Prostate gland (tissue), 2 donors: ENCODE data around the gene PPP1R1B. TPM values are rescaled to one million over a fixed set of nuclear protein-coding genes. Genes with fewer than 3 reads are reported as not detected.

Experiments used
- DNase-seq: peaks from one replicate; pipeline ENCODE4 v3.0.0-alpha.2; 2019; ENCODE audit warnings: low spot score
- H3K27ac ChIP-seq, 2 donors: fragments of 200-600 bp; sonication (generic); 2 replicates each; pipeline ENCODE4 v1.5.1; 2017 to 2019
- H3K27me3 ChIP-seq: fragments of 200-600 bp; sonication (generic); replicated peaks from 2 replicates; pipeline ENCODE4 v1.5.1; 2019; ENCODE audit not compliant: insufficient read depth
- H3K36me3 ChIP-seq, 2 donors: fragments of 200-600 bp; sonication (generic); 1 replicate in 1 of 2; 2 replicates in 1 of 2; pipeline versions ENCODE4 v1.5.1 to v1.8.1; 2017 to 2019
- H3K4me1 ChIP-seq: fragments of 200-600 bp; sonication (generic); replicated peaks from 2 replicates; pipeline ENCODE4 v1.5.1; 2019
- H3K4me3 ChIP-seq, 2 donors: fragments of 200-600 bp; sonication (generic); 2 replicates each; pipeline ENCODE4 v1.5.1; 2017 to 2019
- H3K9me3 ChIP-seq: fragments of 200-600 bp; sonication (generic); 2 replicates; pipeline ENCODE4 v1.5.1; 2017
- POLR2A ChIP-seq: fragments of 450-650 bp; IDR thresholded peaks from one replicate; pipeline ENCODE4 v1.6.1; 2016; ENCODE audit warnings: antibody characterized with exemption, mild to moderate bottlenecking
- POLR2AphosphoS5 ChIP-seq: sonication (generic); formaldehyde crosslinking; IDR thresholded peaks from one replicate; pipeline ENCODE4 v1.6.1; 2017; ENCODE audit warnings: antibody characterized with exemption
- WGBS: methylation state at CpG from one replicate; pipeline ENCODE4 v1.1.5; 2018; 5-methylcytosine and 5-hydroxymethylcytosine counted together
- intact Hi-C: fragments of 100-400 bp; cut with DNase I; formaldehyde crosslinking; loops from one replicate; pipeline ENCODE4 v1.14.2; 2022
- total RNA-seq, 2 donors: library from RNA; depleted of rRNA; stranded (reverse); fragments of >200 nt; gene quantifications; one replicate each; pipeline ENCODE4 v1.1.0, GENCODE V29; 2016
- TF ChIP-seq, protein P1 (sequence below), 4 experiments: fragments of 200-600 bp in 2 of 4; fragments of 450-650 bp in 2 of 4; sonication (generic) in 2 of 4; IDR thresholded peaks; 1 replicate in 3 of 4; 2 replicates in 1 of 4; pipeline ENCODE4 v1.5.1; 2016 to 2019; ENCODE audit warnings: antibody characterized with exemption in 4 of 4, mild to moderate bottlenecking in 2 of 4, moderate library complexity in 2 of 4

Gene PPP1R1B
- total RNA-seq, 2 donors from 2014 or later: 69.0 to 108 TPM

DNA sequence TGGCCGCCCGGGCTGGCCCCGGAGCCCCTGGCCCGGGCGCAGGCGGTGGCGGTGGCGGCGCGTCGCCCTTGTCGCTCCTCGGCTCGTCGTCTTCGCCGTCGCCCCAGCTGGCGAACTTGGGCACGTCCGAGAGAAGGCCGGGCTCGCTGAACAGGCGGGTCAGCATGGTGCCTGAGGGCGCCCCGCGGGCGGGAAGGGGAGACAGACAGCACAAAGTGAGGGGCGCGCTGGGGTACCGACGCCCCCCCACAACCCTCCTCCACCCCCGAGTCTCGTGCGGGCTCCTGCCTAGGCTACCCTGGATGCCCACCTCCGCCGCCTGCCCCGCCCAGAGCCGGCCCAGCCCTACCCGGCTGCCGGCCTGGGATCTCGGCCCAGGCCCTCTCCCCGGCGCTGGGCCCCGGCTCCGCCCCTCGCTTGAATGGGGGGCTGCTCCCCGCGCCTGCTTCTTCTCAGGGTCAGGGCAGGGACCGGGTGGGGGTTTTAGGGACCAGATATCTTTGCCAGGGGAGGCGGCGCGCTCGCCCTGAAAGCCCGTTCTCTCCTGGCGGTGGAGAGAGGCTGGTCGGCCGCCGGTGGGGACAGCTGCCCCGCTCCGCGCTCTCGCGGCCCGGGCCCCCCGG, 20.2 kb upstream of the PPP1R1B start:
- intact Hi-C loops: no loop called here
- Histone ChIP-seq H3K27me3 (peaks cover 33% of the 10 kb centered on the region), H3K4me3 (peak overlapping the region; percentile 3 to 8), H3K36me3 (no peaks in the 10 kb centered on the region), H3K4me1 (peaks cover 17% of the 10 kb centered on the region), H3K9me3 (no peaks in the 10 kb centered on the region), H3K27ac (no peak overlapping the region)
- DNase-seq: no peak
- TF ChIP-seq POLR2A: no peak
- WGBS: under 1% methylated on average over 29 of the region's 66 CpGs

DNA sequence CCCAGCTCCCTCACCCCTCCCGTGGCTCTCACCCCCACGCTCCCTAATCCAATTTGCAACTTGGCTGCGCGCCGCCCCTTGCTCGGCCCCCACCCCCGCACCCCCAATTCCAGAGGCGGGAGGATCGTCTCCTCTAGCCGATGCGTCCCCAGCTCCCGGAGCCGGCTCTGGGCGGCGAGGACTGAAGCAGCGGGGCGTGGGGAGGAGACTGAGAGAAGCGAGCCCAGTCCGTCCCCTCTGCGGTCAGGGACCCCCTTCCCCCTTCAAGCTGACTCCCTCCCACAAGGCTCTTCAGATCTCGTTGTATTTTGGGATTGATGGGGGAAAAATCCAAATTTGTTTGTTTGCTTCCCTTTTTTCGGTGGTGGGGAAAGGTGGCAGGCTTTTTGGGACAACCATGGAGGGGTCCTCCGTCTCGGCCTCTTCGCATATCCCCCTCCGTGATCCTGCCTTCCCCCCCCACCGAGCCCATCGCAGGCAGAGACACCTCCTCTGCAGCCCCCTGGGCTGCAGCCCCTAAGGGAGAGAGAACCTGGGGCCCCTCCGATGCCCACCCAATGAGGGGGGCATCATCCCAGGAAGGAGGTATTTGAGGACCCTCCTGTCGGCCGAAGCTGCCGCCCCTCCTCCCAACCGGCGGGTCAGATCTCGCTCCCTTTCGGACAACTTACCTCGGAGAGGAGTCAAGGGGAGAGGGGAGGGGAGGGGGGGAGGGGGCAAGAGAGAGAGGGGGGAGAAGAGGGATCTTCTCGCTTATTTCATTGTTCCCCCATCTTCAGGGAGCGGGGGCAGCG, 19.5 kb upstream of the PPP1R1B start:
- TF ChIP-seq, protein P1, sequence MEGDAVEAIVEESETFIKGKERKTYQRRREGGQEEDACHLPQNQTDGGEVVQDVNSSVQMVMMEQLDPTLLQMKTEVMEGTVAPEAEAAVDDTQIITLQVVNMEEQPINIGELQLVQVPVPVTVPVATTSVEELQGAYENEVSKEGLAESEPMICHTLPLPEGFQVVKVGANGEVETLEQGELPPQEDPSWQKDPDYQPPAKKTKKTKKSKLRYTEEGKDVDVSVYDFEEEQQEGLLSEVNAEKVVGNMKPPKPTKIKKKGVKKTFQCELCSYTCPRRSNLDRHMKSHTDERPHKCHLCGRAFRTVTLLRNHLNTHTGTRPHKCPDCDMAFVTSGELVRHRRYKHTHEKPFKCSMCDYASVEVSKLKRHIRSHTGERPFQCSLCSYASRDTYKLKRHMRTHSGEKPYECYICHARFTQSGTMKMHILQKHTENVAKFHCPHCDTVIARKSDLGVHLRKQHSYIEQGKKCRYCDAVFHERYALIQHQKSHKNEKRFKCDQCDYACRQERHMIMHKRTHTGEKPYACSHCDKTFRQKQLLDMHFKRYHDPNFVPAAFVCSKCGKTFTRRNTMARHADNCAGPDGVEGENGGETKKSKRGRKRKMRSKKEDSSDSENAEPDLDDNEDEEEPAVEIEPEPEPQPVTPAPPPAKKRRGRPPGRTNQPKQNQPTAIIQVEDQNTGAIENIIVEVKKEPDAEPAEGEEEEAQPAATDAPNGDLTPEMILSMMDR (IDR thresholded peaks at IDR 0.05): no peak
- TF ChIP-seq POLR2AphosphoS5 (no peak), POLR2A (no peak)
- Histone ChIP-seq H3K36me3 (no peaks in the 10 kb centered on the region), H3K4me3 (peak overlapping the region; percentile 3 to 8), H3K4me1 (peaks cover 17% of the 10 kb centered on the region), H3K27ac (no peak overlapping the region), H3K27me3 (peaks cover 33% of the 10 kb centered on the region), H3K9me3 (no peaks in the 10 kb centered on the region)
- intact Hi-C loops: no loop called here
- DNase-seq: no peak
- WGBS: under 1% methylated on average over 29 of the region's 40 CpGs

DNA sequence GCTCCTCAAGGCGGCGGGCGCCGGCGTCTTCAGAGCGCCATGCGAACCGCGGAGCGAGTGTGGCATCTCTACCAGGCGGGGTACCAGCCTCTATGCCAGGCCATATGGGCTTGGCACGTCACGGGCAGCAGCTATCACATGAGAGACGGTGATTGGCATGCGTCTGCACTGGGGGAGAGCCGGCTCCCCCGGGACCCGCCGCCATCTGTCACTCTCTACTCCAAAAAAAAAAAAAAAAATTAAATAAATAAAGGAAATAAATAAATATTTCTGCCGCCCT, 19.0 kb upstream of the PPP1R1B start, which contains the start of gene NEUROD2:
NEUROD2 (minus strand) TSS at position 70 of the 280 bp plus-strand sequence. CDS start 1,321 bp downstream, outside the sequence.
- Histone ChIP-seq H3K27ac (no peak within 1 kb of the TSS), H3K27me3 (peaks cover 33% of the 10 kb centered on the region), H3K36me3 (no peaks in the 10 kb centered on the region), H3K4me3 (peak within 1 kb of the TSS; percentile 3 to 8), H3K4me1 (peaks cover 17% of the 10 kb centered on the region), H3K9me3 (no peaks in the 10 kb centered on the region)
- TF ChIP-seq, protein P1 (IDR thresholded peaks at IDR 0.05): no peak
- TF ChIP-seq POLR2A (no peak), POLR2AphosphoS5 (no peak)
- intact Hi-C loops: no loop called here
- WGBS: 6% methylated on average over 19 of the region's 20 CpGs
- no peak for DNase-seq

DNA sequence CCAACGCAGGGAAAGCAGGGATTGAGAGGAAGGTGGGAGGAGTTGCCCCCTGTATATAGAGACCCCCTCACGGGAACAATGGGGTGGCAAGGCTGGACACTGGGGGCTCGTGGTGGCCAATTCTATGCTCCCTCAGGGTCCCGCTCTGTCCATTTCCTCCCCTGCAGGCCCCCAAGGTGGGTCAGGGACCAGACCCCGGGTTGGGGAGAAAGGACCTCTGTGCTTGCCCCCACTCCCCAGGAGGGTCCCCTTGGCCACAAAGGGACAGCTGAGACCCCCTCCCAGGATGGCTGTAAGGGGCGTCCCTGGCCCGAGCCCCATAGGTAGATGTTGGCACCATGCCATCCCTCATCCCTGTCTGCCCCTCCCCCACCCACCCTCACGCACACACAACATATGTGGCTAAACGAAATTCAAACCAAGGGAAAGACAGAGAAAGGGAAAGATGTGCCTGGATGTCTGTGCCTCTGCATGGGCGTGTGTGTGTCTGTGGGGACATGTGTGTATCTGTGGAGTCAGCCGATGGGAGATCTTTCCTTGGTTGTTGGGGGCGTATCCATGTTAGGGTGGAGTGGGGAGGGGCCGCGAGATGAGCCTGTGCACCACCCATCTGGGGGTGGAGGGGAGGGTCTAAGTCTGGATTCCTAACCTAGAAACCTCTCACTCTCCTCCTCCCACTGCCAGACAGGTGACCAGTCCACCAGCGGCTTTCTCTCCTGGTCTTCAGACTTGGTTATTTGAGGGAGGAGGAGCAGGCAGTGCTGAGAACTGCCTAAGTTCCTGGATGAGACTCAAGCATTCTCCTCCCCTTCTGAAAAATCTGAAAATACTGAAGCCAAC, 18.4 kb upstream of the PPP1R1B start:
- TF ChIP-seq POLR2A (no peak), POLR2AphosphoS5 (no peak)
- TF ChIP-seq, protein P1 (IDR thresholded peaks at IDR 0.05): no peak
- DNase-seq: no peak
- intact Hi-C loops: no loop called here
- peaks cover 33% of the 10 kb centered on the region for H3K27me3 ChIP-seq
- H3K4me3 ChIP-seq: no peak overlapping the region
- no peaks in the 10 kb centered on the region for H3K36me3 ChIP-seq
- H3K4me1 ChIP-seq: peaks cover 17% of the 10 kb centered on the region
- H3K9me3 ChIP-seq: no peaks in the 10 kb centered on the region
- 9% methylated on average over 15 of the region's 15 CpGs for whole genome bisulfite sequencing
- no peak overlapping the region for H3K27ac ChIP-seq

DNA sequence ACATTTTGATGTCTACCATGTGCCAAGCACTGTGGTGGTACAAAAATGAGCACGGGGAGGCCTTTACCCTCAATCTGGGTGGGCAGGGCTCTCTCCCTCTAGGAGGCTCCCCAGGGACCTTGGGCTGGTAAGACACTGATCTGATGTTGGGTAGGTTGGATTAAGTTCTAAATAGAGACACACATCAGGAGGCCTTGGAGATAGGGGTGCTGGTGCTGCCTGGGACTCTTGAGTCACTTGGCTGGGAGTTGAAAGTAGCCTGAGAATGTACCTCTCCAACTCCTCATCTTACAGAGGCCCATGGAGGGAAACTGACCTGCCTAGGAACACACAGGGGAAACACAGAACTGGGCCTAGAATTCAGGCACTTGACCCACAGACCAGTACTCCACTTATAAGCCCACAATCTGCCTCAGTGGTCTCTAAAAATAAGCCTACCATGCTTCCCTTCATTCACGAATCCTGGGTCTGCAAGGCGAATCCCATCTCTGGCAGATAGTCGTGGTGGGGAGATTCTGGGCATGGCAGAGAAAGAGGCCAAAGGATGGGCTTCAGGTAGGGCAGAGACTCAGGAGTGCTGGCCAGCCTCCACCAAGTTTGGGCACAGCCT, 17.2 kb upstream of the PPP1R1B start:
- no peaks in the 10 kb centered on the region for H3K9me3 ChIP-seq
- no peak overlapping the region for H3K27ac ChIP-seq
- H3K27me3 ChIP-seq: peaks cover 26% of the 10 kb centered on the region
- no peak overlapping the region for H3K4me3 ChIP-seq
- intact Hi-C loops: no loop called here
- H3K36me3 ChIP-seq: no peaks in the 10 kb centered on the region
- TF ChIP-seq POLR2A: no peak
- TF ChIP-seq, protein P1 (IDR thresholded peaks at IDR 0.05): no peak
- TF ChIP-seq POLR2AphosphoS5: no peak
- 99% methylated on average over 4 of the region's 4 CpGs for WGBS
- no peak for DNase-seq
- H3K4me1 ChIP-seq: peaks cover 17% of the 10 kb centered on the region
